RWPE1 (cell line): ENCODE measurements around the gene TRIM65.
A peak's percentile ranks its signal among the peaks of the same experiment; 100 is the strongest.

Source experiments
- CTCF ChIA-PET: fragments of 350-600 bp; sonication (Branson Sonifier 250); formaldehyde crosslinking; extraction: SDS; loops from one replicate; lab custom pipeline; 2021; lab: Yijun Ruan, JAX
- POLR2A ChIA-PET: fragments of 400-600 bp; formaldehyde crosslinking; extraction: SDS; loops from one replicate; lab custom pipeline; 2020; ENCODE audit warnings: antibody characterized with exemption; ENCODE audit not compliant: low non-redundant PET; lab: Yijun Ruan, JAX
- DNase-seq: peaks from one replicate; pipeline ENCODE4 v3.0.0; 2012; ENCODE audit warnings: low spot score
- H3K27ac ChIP-seq: fragments of 450-650 bp; 2 replicates; pipeline ENCODE4 v1.5.1; 2017
- CTCF ChIP-seq: fragments of 450-650 bp; conservative IDR thresholded peaks from 2 replicates; pipeline ENCODE4 v1.5.1; 2017; ENCODE audit warnings: low read depth, mild to moderate bottlenecking

Gene TRIM65

GRCh38 chr17:75850928-75851692 is 45.6 kb downstream of the TRIM65 start:
- TF ChIP-seq CTCF: no peak
- CTCF ChIA-PET: no interaction called here
- no peak for DNase-seq
- POLR2A ChIA-PET: no interaction called here
- peak overlapping the region; percentile 92 for H3K27ac ChIP-seq

GRCh38 chr17:75849724-75850123 is 47.0 kb downstream of the TRIM65 start:
- DNase-seq: no peak
- POLR2A ChIA-PET: interaction anchor here (1.3 kb wide), 1 partner anchor 9 kb away, joined by 3 read pairs; no protein-coding TSS in a partner anchor
- TF ChIP-seq CTCF: no peak
- CTCF ChIA-PET: interaction anchor here (1.0 kb wide), 1 partner anchor 23 kb away, joined by 3 read pairs; no protein-coding TSS in a partner anchor
- H3K27ac ChIP-seq: peak overlapping the region; percentile 92

GRCh38 chr17:75849279-75849646 is 47.5 kb downstream of the TRIM65 start:
- ChIA-PET POLR2A (interaction anchor here (1.3 kb wide), 1 partner anchor 9 kb away, joined by 3 read pairs; no protein-coding TSS in a partner anchor), CTCF (interaction anchor here (0.6 to 1.0 kb wide), 2 partner anchors 15 to 22 kb away, joined by 3 to 4 read pairs; no protein-coding TSS in a partner anchor)
- no peak for TF ChIP-seq CTCF
- no peak for DNase-seq
- peak overlapping the region; percentile 92 for H3K27ac ChIP-seq

GRCh38 chr17:75848523-75849278 is 48.0 kb downstream of the TRIM65 start:
- peak; percentile 25 for DNase-seq
- POLR2A ChIA-PET: no interaction called here
- H3K27ac ChIP-seq: peak overlapping the region; percentile 92
- peak; percentile 79 for TF ChIP-seq CTCF
- CTCF ChIA-PET: interaction anchor here (0.6 to 1.3 kb wide), 5 partner anchors 11 to 22 kb away, joined by 3 to 4 read pairs (median 3); no protein-coding TSS in a partner anchor

- ChIA-PET POLR2A (interaction anchor here (0.5 to 0.7 kb wide), 2 partner anchors 27 to 696 kb away, joined by 4 to 7 read pairs; no protein-coding TSS in a partner anchor), CTCF (interaction anchor here (0.5 to 1.3 kb wide), 8 partner anchors 11 to 441 kb away, joined by 3 to 4 read pairs (median 3); no protein-coding TSS in a partner anchor)
- DNase-seq: no peak
- H3K27ac ChIP-seq: peak overlapping the region; percentile 92
- no peak for TF ChIP-seq CTCF
Measured at GRCh38 chr17:75847614-75848522, 48.9 kb downstream of the TRIM65 start.
